Measurements from ENCODE around the gene EML5.

The EML5 gene

DNA sequence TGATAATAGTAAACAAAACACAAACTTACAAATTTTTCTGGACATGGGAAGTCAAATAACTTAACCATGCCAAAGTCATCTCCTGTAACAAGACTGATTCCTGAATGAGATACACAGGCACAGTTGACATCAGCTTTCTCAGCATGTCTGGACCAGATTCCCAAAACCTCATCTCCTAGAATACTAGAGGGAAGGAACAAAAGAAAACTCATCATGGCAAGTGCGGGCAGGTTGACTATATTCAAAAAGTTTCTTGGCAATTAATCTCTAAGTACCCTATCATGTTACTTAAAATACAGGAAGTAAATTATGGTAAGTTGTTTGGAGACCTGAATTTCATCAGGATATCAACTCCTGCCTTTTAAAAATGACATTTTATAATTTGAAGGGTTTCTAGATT lies 176.1 kb downstream of the EML5 start:
- H3K4me2 ChIP-seq (ENCODE audit: low read length), result no peak overlapping the region
- H3K27ac ChIP-seq (ENCODE audit: low read length), result no peak overlapping the region
- peaks cover 13% of the 10 kb centered on the region for H3K4me1 ChIP-seq (ENCODE audit: low read length)
- H3K79me2 ChIP-seq (ENCODE audit: low read length), result no peaks in the 10 kb centered on the region
- H3K9me3 ChIP-seq (ENCODE audit: insufficient read depth, low read length), result no peaks in the 10 kb centered on the region
- no peak overlapping the region for H3K9ac ChIP-seq (ENCODE audit: low read length)
- H3K36me3 ChIP-seq (replicated peaks; ENCODE audit: low read depth, low read length), result peaks cover 33% of the 10 kb centered on the region
- no peak overlapping the region for H3K4me3 ChIP-seq (ENCODE audit: low read length)
- H4K20me1 ChIP-seq (ENCODE audit: insufficient read depth, low read length), result 0 out of 2 replicates have a peak, but pooled peaks cover 3% of the 10 kb centered on the region
- no peak for TF ChIP-seq EZH2phosphoT487 (IDR thresholded peaks at IDR 0.05; ENCODE audit: low read depth)
- TF ChIP-seq, protein P1, sequence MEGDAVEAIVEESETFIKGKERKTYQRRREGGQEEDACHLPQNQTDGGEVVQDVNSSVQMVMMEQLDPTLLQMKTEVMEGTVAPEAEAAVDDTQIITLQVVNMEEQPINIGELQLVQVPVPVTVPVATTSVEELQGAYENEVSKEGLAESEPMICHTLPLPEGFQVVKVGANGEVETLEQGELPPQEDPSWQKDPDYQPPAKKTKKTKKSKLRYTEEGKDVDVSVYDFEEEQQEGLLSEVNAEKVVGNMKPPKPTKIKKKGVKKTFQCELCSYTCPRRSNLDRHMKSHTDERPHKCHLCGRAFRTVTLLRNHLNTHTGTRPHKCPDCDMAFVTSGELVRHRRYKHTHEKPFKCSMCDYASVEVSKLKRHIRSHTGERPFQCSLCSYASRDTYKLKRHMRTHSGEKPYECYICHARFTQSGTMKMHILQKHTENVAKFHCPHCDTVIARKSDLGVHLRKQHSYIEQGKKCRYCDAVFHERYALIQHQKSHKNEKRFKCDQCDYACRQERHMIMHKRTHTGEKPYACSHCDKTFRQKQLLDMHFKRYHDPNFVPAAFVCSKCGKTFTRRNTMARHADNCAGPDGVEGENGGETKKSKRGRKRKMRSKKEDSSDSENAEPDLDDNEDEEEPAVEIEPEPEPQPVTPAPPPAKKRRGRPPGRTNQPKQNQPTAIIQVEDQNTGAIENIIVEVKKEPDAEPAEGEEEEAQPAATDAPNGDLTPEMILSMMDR (IDR thresholded peaks at IDR 0.05; ENCODE audit: low read depth, low read length), result no peak
- no peak overlapping the region for H2AFZ ChIP-seq (ENCODE audit: low read depth, low read length)
- no peaks in the 10 kb centered on the region for H3K27me3 ChIP-seq (ENCODE audit: low read depth, low read length)

DNA sequence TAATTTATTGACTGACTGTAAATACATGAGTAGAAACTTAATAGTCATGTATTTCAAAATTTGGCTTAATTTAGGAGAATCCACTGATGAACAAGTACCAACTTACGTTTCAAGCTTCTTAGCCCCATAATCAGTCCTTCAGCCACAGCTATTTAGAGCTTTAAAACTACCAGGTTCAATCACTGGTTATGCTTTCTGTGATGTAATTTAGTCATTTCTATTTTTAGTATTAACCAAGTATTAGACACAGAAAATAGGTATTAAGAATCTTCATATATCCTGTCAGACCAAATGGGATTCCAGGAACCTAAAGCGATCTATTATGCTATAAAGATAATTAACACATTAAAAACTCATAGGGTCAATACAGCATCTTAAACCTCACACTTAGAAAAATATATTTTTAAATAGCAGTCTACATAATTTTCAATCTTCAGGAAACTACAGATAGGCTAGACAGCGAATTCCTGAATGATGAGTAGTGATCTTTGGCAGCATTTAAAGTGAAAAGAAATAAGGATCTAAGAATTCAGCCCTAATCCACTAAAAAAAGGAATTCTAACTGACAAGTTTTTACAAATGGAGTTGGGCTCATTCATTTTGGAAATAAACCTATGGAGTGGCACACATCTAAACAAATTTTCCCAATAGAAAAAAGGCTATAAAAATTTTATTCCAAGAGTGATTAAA lies 178.4 kb downstream of the EML5 start:
- Histone ChIP-seq H3K79me2 (ENCODE audit: low read length) (no peaks in the 10 kb centered on the region), H3K27ac (ENCODE audit: low read length) (no peak overlapping the region), H3K4me2 (ENCODE audit: low read length) (no peak overlapping the region), H3K36me3 (replicated peaks; ENCODE audit: low read depth, low read length) (peaks cover 53% of the 10 kb centered on the region), H3K4me3 (ENCODE audit: low read length) (no peak overlapping the region), H3K9me3 (ENCODE audit: insufficient read depth, low read length) (no peaks in the 10 kb centered on the region), H3K9ac (ENCODE audit: low read length) (no peak overlapping the region), H3K27me3 (ENCODE audit: low read depth, low read length) (no peaks in the 10 kb centered on the region), H3K4me1 (ENCODE audit: low read length) (peaks cover 13% of the 10 kb centered on the region), H4K20me1 (ENCODE audit: insufficient read depth, low read length) (0 out of 2 replicates have a peak, but pooled peaks cover 3% of the 10 kb centered on the region), H2AFZ (ENCODE audit: low read depth, low read length) (no peak overlapping the region)
- TF ChIP-seq, protein P1 (IDR thresholded peaks at IDR 0.05; ENCODE audit: low read depth, low read length), result no peak
- TF ChIP-seq EZH2phosphoT487 (IDR thresholded peaks at IDR 0.05; ENCODE audit: low read depth), result no peak

DNA sequence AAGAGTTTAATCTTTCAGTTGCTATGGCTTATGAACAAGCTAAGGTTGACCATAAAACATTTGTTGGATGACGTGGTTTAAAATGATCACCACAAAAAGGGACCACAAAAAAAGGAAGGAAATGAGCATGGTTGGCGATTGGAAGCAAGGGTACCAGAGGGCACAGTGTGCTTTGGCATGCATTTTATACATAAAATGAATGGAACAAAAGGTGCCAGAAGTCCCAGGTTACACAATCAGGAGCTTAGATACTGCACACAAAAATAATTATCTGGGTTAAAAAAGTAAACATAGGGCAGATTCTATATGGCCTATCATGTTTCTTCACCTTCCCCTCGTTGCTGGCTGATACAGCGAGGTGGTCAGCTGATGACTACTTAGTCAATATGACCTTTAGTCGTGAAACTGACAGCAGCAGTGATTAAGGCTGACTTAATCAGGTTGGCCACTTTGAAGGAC lies 179.2 kb downstream of the EML5 start:
- H3K27ac ChIP-seq (ENCODE audit: low read length), result no peak overlapping the region

DNA sequence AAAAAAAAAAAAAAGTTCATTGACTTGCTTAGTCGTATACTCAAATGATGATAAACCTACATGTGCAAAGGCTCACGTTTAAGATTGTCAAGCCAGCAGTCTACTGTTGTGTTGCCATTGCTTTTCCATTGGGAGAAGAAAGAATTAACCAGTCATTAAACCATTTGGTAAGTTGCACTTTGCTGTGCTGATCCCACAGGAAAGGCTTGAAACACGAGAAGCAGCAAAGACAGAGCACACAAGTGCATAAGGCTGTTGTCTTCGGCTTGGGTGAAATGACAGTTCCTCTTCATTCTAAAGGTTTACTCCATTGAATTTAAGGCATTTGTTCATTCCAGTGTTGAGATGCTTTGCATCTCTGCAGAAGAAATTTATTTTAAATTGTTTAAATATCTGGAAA lies 179.8 kb downstream of the EML5 start:
- Histone ChIP-seq H3K36me3 (replicated peaks; ENCODE audit: low read depth, low read length) (peaks cover 56% of the 10 kb centered on the region), H3K9me3 (ENCODE audit: insufficient read depth, low read length) (no peaks in the 10 kb centered on the region), H3K27ac (ENCODE audit: low read length) (no peak overlapping the region), H3K4me3 (ENCODE audit: low read length) (no peak overlapping the region), H3K4me1 (ENCODE audit: low read length) (peaks cover 13% of the 10 kb centered on the region), H4K20me1 (ENCODE audit: insufficient read depth, low read length) (0 out of 2 replicates have a peak, but pooled peaks cover 3% of the 10 kb centered on the region), H3K79me2 (ENCODE audit: low read length) (no peaks in the 10 kb centered on the region), H2AFZ (ENCODE audit: low read depth, low read length) (no peak overlapping the region), H3K4me2 (ENCODE audit: low read length) (no peak overlapping the region), H3K9ac (ENCODE audit: low read length) (no peak overlapping the region), H3K27me3 (ENCODE audit: low read depth, low read length) (no peaks in the 10 kb centered on the region)
- no peak for TF ChIP-seq EZH2phosphoT487 (IDR thresholded peaks at IDR 0.05; ENCODE audit: low read depth)

More for the DNA sequence above, 179.2 kb downstream of the EML5 start:
- Histone ChIP-seq H3K36me3 (replicated peaks; ENCODE audit: low read depth, low read length) (peaks cover 56% of the 10 kb centered on the region), H3K27me3 (ENCODE audit: low read depth, low read length) (no peaks in the 10 kb centered on the region), H4K20me1 (ENCODE audit: insufficient read depth, low read length) (0 out of 2 replicates have a peak, but pooled peaks cover 3% of the 10 kb centered on the region), H3K4me3 (ENCODE audit: low read length) (no peak overlapping the region), H3K79me2 (ENCODE audit: low read length) (no peaks in the 10 kb centered on the region), H3K9ac (ENCODE audit: low read length) (no peak overlapping the region), H3K4me2 (ENCODE audit: low read length) (no peak overlapping the region), H2AFZ (ENCODE audit: low read depth, low read length) (no peak overlapping the region), H3K9me3 (ENCODE audit: insufficient read depth, low read length) (no peaks in the 10 kb centered on the region), H3K4me1 (ENCODE audit: low read length) (peaks cover 13% of the 10 kb centered on the region)
- TF ChIP-seq, protein P1 (IDR thresholded peaks at IDR 0.05; ENCODE audit: low read depth, low read length), result no peak
- no peak for TF ChIP-seq EZH2phosphoT487 (IDR thresholded peaks at IDR 0.05; ENCODE audit: low read depth)

All from OCI-LY3 (cell line).